Gastroesophageal sphincter (tissue), 4 donors: ENCODE data around the gene C1GALT1C1L. TPM values are rescaled to one million over a fixed set of nuclear protein-coding genes. Genes with fewer than 3 reads are reported as not detected.

ENCODE experiments used
- ATAC-seq: fragments of 150-250 bp; one replicate; pipeline ENCODE4 v1.9.1; 2016; ENCODE audit warnings: mild to moderate bottlenecking, moderate library complexity
- H3K27ac ChIP-seq, 4 donors: fragments of 200-600 bp; sonication (generic) in 3 of 4; 1 replicate in 3 of 4; 2 replicates in 1 of 4; pipeline ENCODE4 v1.5.1; 2016 to 2019
- H3K27me3 ChIP-seq: fragments of 200-600 bp; sonication (generic); one replicate; pipeline ENCODE4 v1.5.1; 2019
- H3K36me3 ChIP-seq, 2 donors: fragments of 200-600 bp; sonication (generic); one replicate each; pipeline ENCODE4 v1.5.1; 2019; ENCODE audit warnings: control low read depth in 1 of 2
- H3K4me1 ChIP-seq, 3 donors: fragments of 200-600 bp; sonication (generic); 1 replicate in 2 of 3; 2 replicates in 1 of 3; pipeline ENCODE4 v1.5.1; 2016 to 2019; ENCODE audit warnings: control low read depth in 2 of 3
- H3K4me3 ChIP-seq, 2 donors: fragments of 200-600 bp; sonication (generic); one replicate each; pipeline ENCODE4 v1.5.1; 2019; ENCODE audit warnings: mild to moderate bottlenecking in 1 of 2, moderate library complexity in 1 of 2
- H3K9me3 ChIP-seq, 3 donors: fragments of 200-600 bp; sonication (generic); one replicate each; pipeline ENCODE4 v1.5.1; 2017 to 2019; ENCODE audit warnings: control low read depth in 2 of 3
- EP300 ChIP-seq: sonication (generic); formaldehyde crosslinking; IDR thresholded peaks from one replicate; pipeline ENCODE4 v1.6.1; 2017; ENCODE audit warnings: antibody characterized with exemption, mild to moderate bottlenecking
- POLR2A ChIP-seq, 2 donors: fragments of 450-650 bp; IDR thresholded peaks; one replicate each; pipeline ENCODE4 v1.6.1; 2017; ENCODE audit warnings: antibody characterized with exemption in 2 of 2, mild to moderate bottlenecking in 2 of 2, moderate library complexity in 1 of 2
- POLR2AphosphoS5 ChIP-seq: sonication (generic); formaldehyde crosslinking; IDR thresholded peaks from one replicate; pipeline ENCODE4 v1.6.1; 2017; ENCODE audit warnings: antibody characterized with exemption
- WGBS, 2 donors: methylation state at CpG; one replicate each; pipeline ENCODE4 v1.1.5; 2018; ENCODE audit warnings: low coverage in 1 of 2; 5-methylcytosine and 5-hydroxymethylcytosine counted together
- total RNA-seq, 4 donors: library from RNA; depleted of rRNA; stranded (reverse); fragments of >200 nt; gene quantifications; one replicate each; pipeline ENCODE4 v1.1.0, GENCODE V29; 2016
- TF ChIP-seq, protein P1 (sequence below), 4 experiments: fragments of 200-600 bp in 2 of 4; fragments of 450-650 bp in 2 of 4; sonication (generic) in 1 of 4; IDR thresholded peaks; one replicate each; pipeline ENCODE4 v1.5.1; 2017 to 2019; ENCODE audit warnings: antibody characterized with exemption in 4 of 4, mild to moderate bottlenecking in 2 of 4, moderate library complexity in 2 of 4

Gene C1GALT1C1L
- total RNA-seq, 4 donors from 2014 or later: 0.78 to 1.6 (median 1.4) TPM

DNA sequence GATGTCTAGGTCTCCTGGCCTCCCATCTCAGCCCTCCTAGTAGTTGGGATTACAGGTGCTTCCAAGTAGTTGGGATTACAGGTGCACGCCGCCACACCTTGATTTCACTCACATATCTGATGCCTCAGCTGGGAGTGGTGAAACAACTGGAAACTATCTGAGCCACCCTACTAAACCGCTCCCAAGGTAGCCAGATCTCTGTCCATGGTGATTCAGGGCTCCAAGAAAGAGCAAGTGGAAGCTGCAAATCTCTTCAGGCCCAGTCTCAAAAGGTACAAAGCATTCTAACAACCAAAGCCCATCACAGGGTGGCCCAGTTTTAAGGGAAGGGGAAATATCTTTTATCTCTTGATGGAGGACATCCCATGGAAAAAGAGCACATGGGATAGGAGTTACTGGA lies 19.0 kb downstream of the C1GALT1C1L start:
- peaks cover 0 to 3% (median 0%) of the 10 kb centered on the region in 3 donors for H3K9me3 ChIP-seq
- no peaks in the 10 kb centered on the region for H3K36me3 ChIP-seq
- H3K27ac ChIP-seq: no peak overlapping the region
- H3K27me3 ChIP-seq: no peaks in the 10 kb centered on the region
- ATAC-seq: no peak
- H3K4me1 ChIP-seq: no peaks in the 10 kb centered on the region
- H3K4me3 ChIP-seq: no peak overlapping the region
- 80 to 100% methylated on average over 1 to 2 of the region's 3 CpGs for WGBS, 2 donors
- no peak for TF ChIP-seq EP300
- TF ChIP-seq, protein P1, sequence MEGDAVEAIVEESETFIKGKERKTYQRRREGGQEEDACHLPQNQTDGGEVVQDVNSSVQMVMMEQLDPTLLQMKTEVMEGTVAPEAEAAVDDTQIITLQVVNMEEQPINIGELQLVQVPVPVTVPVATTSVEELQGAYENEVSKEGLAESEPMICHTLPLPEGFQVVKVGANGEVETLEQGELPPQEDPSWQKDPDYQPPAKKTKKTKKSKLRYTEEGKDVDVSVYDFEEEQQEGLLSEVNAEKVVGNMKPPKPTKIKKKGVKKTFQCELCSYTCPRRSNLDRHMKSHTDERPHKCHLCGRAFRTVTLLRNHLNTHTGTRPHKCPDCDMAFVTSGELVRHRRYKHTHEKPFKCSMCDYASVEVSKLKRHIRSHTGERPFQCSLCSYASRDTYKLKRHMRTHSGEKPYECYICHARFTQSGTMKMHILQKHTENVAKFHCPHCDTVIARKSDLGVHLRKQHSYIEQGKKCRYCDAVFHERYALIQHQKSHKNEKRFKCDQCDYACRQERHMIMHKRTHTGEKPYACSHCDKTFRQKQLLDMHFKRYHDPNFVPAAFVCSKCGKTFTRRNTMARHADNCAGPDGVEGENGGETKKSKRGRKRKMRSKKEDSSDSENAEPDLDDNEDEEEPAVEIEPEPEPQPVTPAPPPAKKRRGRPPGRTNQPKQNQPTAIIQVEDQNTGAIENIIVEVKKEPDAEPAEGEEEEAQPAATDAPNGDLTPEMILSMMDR (IDR thresholded peaks at IDR 0.05): no peak
- TF ChIP-seq POLR2A (IDR thresholded peaks at IDR 0.05): no peak
- TF ChIP-seq POLR2AphosphoS5: no peak

DNA sequence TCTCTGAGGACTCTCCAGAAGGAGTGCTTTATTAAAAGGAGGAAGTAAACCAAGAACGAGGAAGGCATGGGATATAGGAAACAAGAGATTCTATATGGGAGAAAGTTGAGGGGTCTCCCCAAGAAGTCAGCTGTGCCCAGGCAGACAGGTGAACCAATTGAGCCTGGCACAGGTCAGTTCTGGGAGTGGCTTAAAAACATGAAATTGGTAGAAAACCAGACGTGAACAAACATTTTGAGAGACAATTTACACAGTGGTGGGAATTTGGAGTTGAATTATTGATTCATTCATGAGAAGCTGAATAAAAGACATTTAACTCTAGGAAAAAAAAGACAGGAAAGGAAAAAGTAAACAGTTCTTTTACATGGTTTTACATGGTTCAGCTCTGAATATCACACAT lies 22.7 kb downstream of the C1GALT1C1L start:
- no peak for TF ChIP-seq EP300
- TF ChIP-seq POLR2A (IDR thresholded peaks at IDR 0.05): no peak
- TF ChIP-seq, protein P1 (IDR thresholded peaks at IDR 0.05): no peak
- no peak for TF ChIP-seq POLR2AphosphoS5
- WGBS, 2 donors: 84 to 100% methylated on average over 1 to 2 of the region's 2 CpGs

DNA sequence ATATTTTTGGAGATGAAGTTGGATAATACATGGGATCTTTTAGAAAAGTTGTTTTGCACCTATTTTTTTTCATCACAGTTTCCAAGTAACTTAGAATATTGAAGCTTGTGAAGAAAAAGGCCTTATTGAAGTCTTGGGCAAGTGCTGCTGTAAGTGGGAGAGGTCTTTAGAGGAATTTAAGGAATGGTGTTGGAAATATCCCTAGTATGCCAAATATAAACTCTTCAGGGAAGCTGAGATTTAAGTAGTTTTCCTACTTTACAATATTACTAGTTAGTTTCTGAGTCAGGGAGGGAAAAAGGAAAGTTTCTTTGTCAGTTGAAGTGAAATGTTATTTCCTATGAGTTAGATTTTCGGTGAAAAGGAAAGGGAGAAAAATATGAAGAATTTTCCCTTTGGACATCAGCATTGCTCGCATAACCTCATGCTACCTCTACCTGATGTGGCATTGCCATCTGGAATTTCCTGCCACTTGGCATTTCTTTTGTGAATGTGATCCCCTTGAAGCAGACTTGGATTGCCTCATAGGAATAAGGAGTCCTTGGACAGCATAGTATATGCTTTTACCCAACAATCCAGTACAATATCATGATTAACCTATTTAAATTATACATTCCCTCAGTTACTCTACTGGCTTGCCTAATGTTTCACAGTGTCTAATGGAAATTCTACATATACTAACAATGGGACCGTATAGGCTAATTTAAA lies 27.1 kb downstream of the C1GALT1C1L start:
- Histone ChIP-seq H3K4me1 (peaks cover 0 to 10% (median 3%) of the 10 kb centered on the region in 3 donors), H3K27me3 (no peaks in the 10 kb centered on the region), H3K4me3 (no peak overlapping the region), H3K36me3 (no peaks in the 10 kb centered on the region), H3K27ac (peak overlapping the region; percentile 23 to 53 (median 35)), H3K9me3 (no peaks in the 10 kb centered on the region)
- TF ChIP-seq EP300: no peak
- TF ChIP-seq POLR2AphosphoS5: no peak
- TF ChIP-seq, protein P1 (IDR thresholded peaks at IDR 0.05): no peak
- TF ChIP-seq POLR2A (IDR thresholded peaks at IDR 0.05): no peak
- WGBS, 2 donors: 53 to 74% methylated on average over 3 of the region's 3 CpGs
- ATAC-seq: no peak

More for the DNA sequence above, 22.7 kb downstream of the C1GALT1C1L start:
- Histone ChIP-seq H3K9me3 (peaks cover 0 to 2% (median 0%) of the 10 kb centered on the region in 3 donors), H3K27ac (no peak overlapping the region), H3K27me3 (no peaks in the 10 kb centered on the region), H3K4me1 (peaks cover 0 to 10% (median 3%) of the 10 kb centered on the region in 3 donors), H3K36me3 (no peaks in the 10 kb centered on the region), H3K4me3 (no peak overlapping the region)
- no peak for ATAC-seq

DNA sequence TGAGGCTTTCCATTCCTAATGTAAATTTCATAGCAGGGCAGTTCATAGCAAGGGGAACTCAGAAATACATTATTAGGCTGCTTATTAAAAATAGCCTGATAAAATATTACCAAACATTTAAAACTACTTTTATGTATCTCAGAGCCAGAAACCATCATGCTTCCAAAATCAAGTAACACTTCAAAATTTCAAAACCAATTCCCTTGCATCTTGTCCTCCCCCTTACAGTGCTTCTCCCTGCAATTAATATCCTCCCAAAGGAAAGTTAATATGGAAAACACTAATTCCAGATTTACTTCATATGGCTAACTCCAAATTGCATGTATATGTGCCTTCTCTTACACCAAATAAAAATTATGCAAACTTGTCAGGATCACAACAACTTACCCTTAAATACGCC lies 32.5 kb downstream of the C1GALT1C1L start:
- Histone ChIP-seq H3K36me3 (no peaks in the 10 kb centered on the region), H3K9me3 (no peaks in the 10 kb centered on the region), H3K4me1 (no peaks in the 10 kb centered on the region), H3K27ac (no peak overlapping the region), H3K27me3 (no peaks in the 10 kb centered on the region), H3K4me3 (no peak overlapping the region)
- ATAC-seq: no peak
- TF ChIP-seq, protein P1 (IDR thresholded peaks at IDR 0.05): no peak
- no peak for TF ChIP-seq POLR2A (IDR thresholded peaks at IDR 0.05)
- 88 to 100% methylated on average over 1 of the region's 1 CpG for WGBS, 2 donors

DNA sequence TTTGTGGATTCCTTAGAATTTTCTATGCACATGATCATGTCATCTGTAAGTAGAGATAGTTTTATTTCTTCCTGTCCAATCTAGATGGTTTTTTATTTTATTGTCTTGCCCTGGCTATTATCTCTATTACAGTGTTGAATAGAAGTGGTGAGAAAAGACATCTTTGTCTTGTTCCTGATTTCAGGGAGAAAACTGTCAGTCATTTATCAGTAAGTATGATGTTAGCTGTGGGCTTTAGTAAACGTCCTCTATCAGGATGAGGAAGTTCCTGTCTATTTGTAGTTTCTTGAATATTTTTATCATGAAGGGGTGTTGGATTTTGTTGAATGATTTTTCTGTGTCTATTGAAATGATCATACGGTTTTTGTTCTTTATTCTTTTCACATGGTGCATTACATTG lies 33.9 kb downstream of the C1GALT1C1L start:
- Histone ChIP-seq H3K36me3 (no peaks in the 10 kb centered on the region), H3K27ac (no peak overlapping the region), H3K9me3 (no peaks in the 10 kb centered on the region), H3K4me1 (no peaks in the 10 kb centered on the region), H3K4me3 (no peak overlapping the region), H3K27me3 (no peaks in the 10 kb centered on the region)
- WGBS, 2 donors: 54 to 69% methylated on average over 2 of the region's 2 CpGs
- TF ChIP-seq, protein P1 (IDR thresholded peaks at IDR 0.05): no peak
- TF ChIP-seq POLR2AphosphoS5 (no peak), POLR2A (IDR thresholded peaks at IDR 0.05) (no peak), EP300 (no peak)
- ATAC-seq: no peak
